HCT116 (cell line): ENCODE data around the gene CUEDC2. TPM values are rescaled to one million over a fixed set of nuclear protein-coding genes. Genes with fewer than 3 reads are reported as not detected.

Source experiments
- ATAC-seq: fragments of 200-7000 bp; cut with Tn5 transposase; 2 replicates; pipeline ENCODE4 v1.9.1; 2020; ENCODE audit warnings: mild to moderate bottlenecking, moderate library complexity
- BruUV-seq: library from RNA; stranded (reverse); fragments of 400-500 nt; replicated peaks from 2 replicates; lab custom pipeline; 2021; lab: Mats Ljungman, UMichigan
- CTCF ChIA-PET: fragments of 300-600 bp; sonication (Branson Sonifier 250); formaldehyde crosslinking; loops from one replicate; lab custom pipeline; 2021; ENCODE audit warnings: antibody characterized with exemption; lab: Charles Lee
- POLR2A ChIA-PET: fragments of 300-600, 350-600 bp; sonication (Branson Sonifier 250); formaldehyde crosslinking; loops from one replicate; lab custom pipeline; 2021; ENCODE audit warnings: antibody characterized with exemption; lab: Charles Lee
- RAD21 ChIA-PET, 2 experiments: fragments of 300-600 bp; sonication (Branson Sonifier 250); formaldehyde crosslinking; loops; one replicate each; lab custom pipeline; 2023; ENCODE audit warnings: low total read pairs in 2 of 2; ENCODE audit not compliant: uncharacterized antibody in 2 of 2, unreplicated experiment in 2 of 2, low non-redundant PET in 1 of 2; lab: Charles Lee
- DNase-seq: peaks from one replicate; pipeline ENCODE4 v3.0.0-alpha.2; 2010; ENCODE audit warnings: low read depth, low spot score
- H2AFZ ChIP-seq: fragments of 200-600 bp; shearing (Covaris generic), sonication (generic); 2 replicates; pipeline ENCODE4 v1.6.1; 2017; ENCODE audit warnings: low read depth, mixed run types, mixed read lengths, antibody characterized with exemption, low read length; ENCODE audit not compliant: poor library complexity, severe bottlenecking
- H3K27ac ChIP-seq: 2 replicates; pipeline ENCODE4 v1.5.1; 2012; ENCODE audit warnings: low read depth, low read length
- H3K27me3 ChIP-seq: fragments of 200-600 bp; sonication (generic); 2 replicates; pipeline ENCODE4 v1.6.1; 2016; ENCODE audit warnings: mixed run types, low read length, mixed read lengths; ENCODE audit not compliant: insufficient read depth
- H3K36me3 ChIP-seq, 2 experiments: fragments of 200-500 bp in 1 of 2; fragments of 200-600 bp in 1 of 2; sonication (Bioruptor generic) in 1 of 2; sonication (generic) in 1 of 2; 2 replicates each; pipeline versions ENCODE4 v1.5.1 to v1.6.1; 2014 to 2016; ENCODE audit warnings: low read length in 2 of 2, inconsistent platforms in 1 of 2, mixed read lengths in 1 of 2, mixed run types in 1 of 2; ENCODE audit not compliant: insufficient read depth in 2 of 2, control insufficient read depth in 1 of 2
- H3K4me1 ChIP-seq, 2 experiments: fragments of 200-600 bp in 1 of 2; sonication (generic) in 1 of 2; 2 replicates each; pipeline versions ENCODE4 v1.5.1 to v1.6.1; 2012 to 2017; ENCODE audit warnings: low read length in 2 of 2, inconsistent platforms in 1 of 2, mild to moderate bottlenecking in 1 of 2, mixed read lengths in 1 of 2, mixed run types in 1 of 2, moderate library complexity in 1 of 2; ENCODE audit not compliant: insufficient read depth in 2 of 2, control insufficient read depth in 1 of 2
- H3K4me2 ChIP-seq: fragments of 200-600 bp; sonication (generic); 2 replicates; pipeline ENCODE4 v1.6.1; 2017; ENCODE audit warnings: mixed run types, low read length, mixed read lengths
- H3K4me3 ChIP-seq, 2 experiments: fragments of 200-600 bp in 1 of 2; sonication (generic) in 1 of 2; replicated peaks in 1 of 2; 2 replicates each; pipeline ENCODE4 v1.5.1; 2011 to 2016; ENCODE audit warnings: low read length in 2 of 2, control low read depth in 1 of 2, low read depth in 1 of 2, mild to moderate bottlenecking in 1 of 2, mixed read lengths in 1 of 2, mixed run types in 1 of 2
- H3K79me2 ChIP-seq: fragments of 200-600 bp; sonication (generic); 2 replicates; pipeline ENCODE4 v1.6.1; 2017; ENCODE audit warnings: mild to moderate bottlenecking, mixed run types, low read length, moderate library complexity, mixed read lengths; ENCODE audit not compliant: insufficient read depth
- H3K9ac ChIP-seq: fragments of 200-600 bp; sonication (generic); 2 replicates; pipeline ENCODE4 v1.6.1; 2016; ENCODE audit warnings: low read length, mixed read lengths
- H3K9me2 ChIP-seq: fragments of 200-600 bp; sonication (generic), shearing (Covaris generic); 2 replicates; pipeline ENCODE4 v1.6.1; 2017; ENCODE audit warnings: mixed run types, mild to moderate bottlenecking, moderate library complexity; ENCODE audit not compliant: insufficient read depth
- H3K9me3 ChIP-seq, 2 experiments: fragments of 200-500 bp in 1 of 2; fragments of 200-600 bp in 1 of 2; sonication (Bioruptor generic) in 1 of 2; sonication (generic) in 1 of 2; 2 replicates each; pipeline ENCODE4 v1.6.1; 2014 to 2017; ENCODE audit warnings: low read length in 2 of 2, mixed read lengths in 2 of 2, inconsistent platforms in 1 of 2, low read depth in 1 of 2, mild to moderate bottlenecking in 1 of 2, mixed run types in 1 of 2, moderate library complexity in 1 of 2; ENCODE audit not compliant: control insufficient read depth in 1 of 2, insufficient read depth in 1 of 2
- H4K20me1 ChIP-seq: fragments of 200-600 bp; sonication (generic), shearing (Covaris generic); 2 replicates; pipeline ENCODE4 v1.6.1; 2017; ENCODE audit warnings: mixed run types, mild to moderate bottlenecking, moderate library complexity; ENCODE audit not compliant: insufficient read depth
- CBX3 ChIP-seq: IDR thresholded peaks from 2 replicates; pipeline ENCODE4 v1.6.1; 2012; ENCODE audit warnings: low read depth
- CEBPB ChIP-seq: IDR thresholded peaks from 2 replicates; pipeline ENCODE4 v1.6.1; 2012; ENCODE audit warnings: low read depth
- EGR1 ChIP-seq: IDR thresholded peaks from 2 replicates; pipeline ENCODE4 v1.6.1; 2012; ENCODE audit warnings: low read depth
- ELF1 ChIP-seq: IDR thresholded peaks from 2 replicates; pipeline ENCODE4 v1.6.1; 2012; ENCODE audit warnings: low read depth, borderline replicate concordance
- EZH2 ChIP-seq: fragments of 200-600 bp; sonication (generic); IDR thresholded peaks from 2 replicates; pipeline ENCODE4 v1.6.1; 2017; ENCODE audit warnings: antibody characterized with exemption, mixed run types
- EZH2phosphoT487 ChIP-seq: fragments of 200-600 bp; IDR thresholded peaks from 2 replicates; pipeline ENCODE4 v1.6.1; 2018; ENCODE audit warnings: antibody characterized with exemption, borderline replicate concordance
- FOSL1 ChIP-seq: IDR thresholded peaks from 2 replicates; pipeline ENCODE4 v1.6.1; 2012; ENCODE audit warnings: low read depth
- JUND ChIP-seq: IDR thresholded peaks from 2 replicates; pipeline ENCODE4 v1.6.1; 2012
- POLR2A ChIP-seq: IDR thresholded peaks from 2 replicates; pipeline ENCODE4 v1.7.0; 2011; ENCODE audit warnings: borderline replicate concordance; ENCODE audit not compliant: insufficient read depth, insufficient read length; ENCODE audit errors: extremely low read depth
- POLR2AphosphoS5 ChIP-seq: IDR thresholded peaks from 2 replicates; pipeline ENCODE4 v1.6.1; 2011; ENCODE audit warnings: mild to moderate bottlenecking, low read depth, low read length, moderate library complexity
- RAD21 ChIP-seq: IDR thresholded peaks from 2 replicates; pipeline ENCODE4 v1.6.1; 2012; ENCODE audit warnings: low read depth, mild to moderate bottlenecking
- SIN3A ChIP-seq: IDR thresholded peaks from 2 replicates; pipeline ENCODE4 v1.6.1; 2012; ENCODE audit warnings: low read depth
- SP1 ChIP-seq: IDR thresholded peaks from 2 replicates; pipeline ENCODE4 v1.6.1; 2012; ENCODE audit warnings: low read depth
- SRF ChIP-seq: IDR thresholded peaks from 2 replicates; pipeline ENCODE4 v1.6.1; 2012; ENCODE audit warnings: low read depth
- TCF7L2 ChIP-seq: IDR thresholded peaks from 2 replicates; pipeline ENCODE4 v1.7.0; 2011; ENCODE audit warnings: borderline replicate concordance, inconsistent platforms; ENCODE audit not compliant: insufficient read depth, insufficient read length; ENCODE audit errors: extremely low read depth
- YY1 ChIP-seq: IDR thresholded peaks from 2 replicates; pipeline ENCODE4 v1.6.1; 2011; ENCODE audit warnings: low read length, low read depth, moderate library complexity, mild to moderate bottlenecking; ENCODE audit not compliant: insufficient replicate concordance; ENCODE audit errors: extremely low read depth
- ZBTB33 ChIP-seq: IDR thresholded peaks from 2 replicates; pipeline ENCODE4 v1.6.1; 2011; ENCODE audit warnings: mild to moderate bottlenecking, low read length, moderate library complexity; ENCODE audit not compliant: insufficient replicate concordance; ENCODE audit errors: extremely low read depth
- ZFX ChIP-seq: fragments of 450-650 bp; IDR thresholded peaks from 2 replicates; pipeline ENCODE4 v1.6.1; 2017
- ZNF274 ChIP-seq: fragments of 200-500 bp; sonication (Bioruptor generic); IDR thresholded peaks from 2 replicates; pipeline ENCODE4 v1.6.1; 2014; ENCODE audit warnings: mild to moderate bottlenecking, low read depth, low read length, inconsistent platforms
- intact Hi-C: fragments of 100-400 bp; cut with micrococcal nuclease; formaldehyde crosslinking; loops from 2 replicates; pipeline ENCODE4 v1.10.0; 2022
- total RNA-seq: library from RNA; stranded (reverse); gene quantifications from one replicate; pipeline ENCODE4 v1.2.1, GENCODE V29; 2021; ENCODE audit not compliant: unreplicated experiment
- TF ChIP-seq, protein P1 (sequence below): IDR thresholded peaks from 2 replicates; pipeline ENCODE4 v1.6.1; 2012
- TF ChIP-seq, protein P2 (sequence below): IDR thresholded peaks from 2 replicates; pipeline ENCODE4 v1.6.1; 2012; ENCODE audit warnings: low read depth

The CUEDC2 gene
- total RNA-seq, 1 experiment from 2014 or later: 96.7 TPM

GRCh38 chr10:102422545-102423129 is 9.7 kb downstream of the CUEDC2 start:
- CTCF ChIA-PET: interaction anchor here (0.7 to 4.7 kb wide), 25 partner anchors 9 to 295 kb away, joined by 3 to 98 read pairs (median 4); partner anchors contain the start of genes ACTR1A, CUEDC2, ELOVL3 and GBF1
- peaks cover 15 to 42% of the 10 kb centered on the region in 2 experiments; a peak in 3 of 4 replicates for H3K4me1 ChIP-seq
- POLR2A ChIA-PET: interaction anchor here (0.9 to 4.2 kb wide), 10 partner anchors 8 to 253 kb away, joined by 3 to 47 read pairs (median 6); partner anchors contain the start of genes C10orf95, CUEDC2 and NFKB2
- H3K9ac ChIP-seq: peak overlapping the region; percentile 87
- DNase-seq (peak; percentile 86), ATAC-seq (peak; percentile 62)
- H4K20me1 ChIP-seq: no peaks in the 10 kb centered on the region
- H3K36me3 ChIP-seq: peaks cover 0 to 11% of the 10 kb centered on the region in 2 experiments; a peak in 1 of 4 replicates
- H2AFZ ChIP-seq: no peak overlapping the region
- H3K4me3 ChIP-seq: peak overlapping the region; percentile 87 to 94
- intact Hi-C loops: loop anchor here (1.0 to 5.0 kb wide), 6 partner anchors 27 to 253 kb away; partner anchors contain the start of genes ACTR1A and SUFU
- H3K4me2 ChIP-seq: peak overlapping the region; percentile 93
- H3K27ac ChIP-seq: peak overlapping the region; percentile 77
- no peaks in the 10 kb centered on the region for H3K27me3 ChIP-seq
- no peaks in the 10 kb centered on the region for H3K9me3 ChIP-seq
- BruUV-seq: no TSS peak
- H3K9me2 ChIP-seq: no peaks in the 10 kb centered on the region
- RAD21 ChIA-PET: interaction anchor here (0.7 to 2.2 kb wide), 8 partner anchors 9 to 253 kb away, joined by 3 to 6 read pairs (median 4); partner anchors contain the start of genes CUEDC2 (in 2 of the 2) and C10orf95 (in 1 of the 2)
- H3K79me2 ChIP-seq: peaks cover 11% of the 10 kb centered on the region
- TF ChIP-seq EGR1 (no peak), CBX3 (no peak), SIN3A (no peak), TCF7L2 (peak; percentile 58), ZFX (peak; percentile 59), YY1 (peak; percentile 86), POLR2AphosphoS5 (peak; percentile 81), EZH2 (no peak), JUND (no peak), ELF1 (no peak), SP1 (no peak), POLR2A (no peak), ZNF274 (no peak), CEBPB (no peak), SRF (no peak), RAD21 (no peak), EZH2phosphoT487 (no peak), ZBTB33 (no peak), FOSL1 (no peak)
- TF ChIP-seq, protein P1, sequence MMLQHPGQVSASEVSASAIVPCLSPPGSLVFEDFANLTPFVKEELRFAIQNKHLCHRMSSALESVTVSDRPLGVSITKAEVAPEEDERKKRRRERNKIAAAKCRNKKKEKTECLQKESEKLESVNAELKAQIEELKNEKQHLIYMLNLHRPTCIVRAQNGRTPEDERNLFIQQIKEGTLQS: no peak
- TF ChIP-seq, protein P2, sequence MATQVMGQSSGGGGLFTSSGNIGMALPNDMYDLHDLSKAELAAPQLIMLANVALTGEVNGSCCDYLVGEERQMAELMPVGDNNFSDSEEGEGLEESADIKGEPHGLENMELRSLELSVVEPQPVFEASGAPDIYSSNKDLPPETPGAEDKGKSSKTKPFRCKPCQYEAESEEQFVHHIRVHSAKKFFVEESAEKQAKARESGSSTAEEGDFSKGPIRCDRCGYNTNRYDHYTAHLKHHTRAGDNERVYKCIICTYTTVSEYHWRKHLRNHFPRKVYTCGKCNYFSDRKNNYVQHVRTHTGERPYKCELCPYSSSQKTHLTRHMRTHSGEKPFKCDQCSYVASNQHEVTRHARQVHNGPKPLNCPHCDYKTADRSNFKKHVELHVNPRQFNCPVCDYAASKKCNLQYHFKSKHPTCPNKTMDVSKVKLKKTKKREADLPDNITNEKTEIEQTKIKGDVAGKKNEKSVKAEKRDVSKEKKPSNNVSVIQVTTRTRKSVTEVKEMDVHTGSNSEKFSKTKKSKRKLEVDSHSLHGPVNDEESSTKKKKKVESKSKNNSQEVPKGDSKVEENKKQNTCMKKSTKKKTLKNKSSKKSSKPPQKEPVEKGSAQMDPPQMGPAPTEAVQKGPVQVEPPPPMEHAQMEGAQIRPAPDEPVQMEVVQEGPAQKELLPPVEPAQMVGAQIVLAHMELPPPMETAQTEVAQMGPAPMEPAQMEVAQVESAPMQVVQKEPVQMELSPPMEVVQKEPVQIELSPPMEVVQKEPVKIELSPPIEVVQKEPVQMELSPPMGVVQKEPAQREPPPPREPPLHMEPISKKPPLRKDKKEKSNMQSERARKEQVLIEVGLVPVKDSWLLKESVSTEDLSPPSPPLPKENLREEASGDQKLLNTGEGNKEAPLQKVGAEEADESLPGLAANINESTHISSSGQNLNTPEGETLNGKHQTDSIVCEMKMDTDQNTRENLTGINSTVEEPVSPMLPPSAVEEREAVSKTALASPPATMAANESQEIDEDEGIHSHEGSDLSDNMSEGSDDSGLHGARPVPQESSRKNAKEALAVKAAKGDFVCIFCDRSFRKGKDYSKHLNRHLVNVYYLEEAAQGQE: no peak
